GM12872 (cell line): ENCODE results near the gene HOXB2.

Experiments
- CTCF ChIP-seq: IDR thresholded peaks from 3 replicates; pipeline ENCODE4 v1.5.1; 2011; ENCODE audit warnings: low read depth, mild to moderate bottlenecking, low read length, moderate library complexity; ENCODE audit not compliant: insufficient read depth

HOXB2 gene

GRCh38 chr17:48510381-48510760 is 34.5 kb downstream of the HOXB2 start:
- TF ChIP-seq CTCF = no peak

GRCh38 chr17:48506246-48506645 is 38.7 kb downstream of the HOXB2 start:
- TF ChIP-seq CTCF = 0 out of 3 replicates have a peak, but pooled peaks have one; percentile 24

GRCh38 chr17:48505788-48506187 is 39.1 kb downstream of the HOXB2 start:
- no peak for TF ChIP-seq CTCF

GRCh38 chr17:48504953-48505352 is 40.0 kb downstream of the HOXB2 start:
- TF ChIP-seq CTCF = no peak

- no peak for TF ChIP-seq CTCF
Measured at GRCh38 chr17:48503747-48504146, 41.2 kb downstream of the HOXB2 start.

GRCh38 chr17:48502901-48503300 is 42.0 kb downstream of the HOXB2 start:
- no peak for TF ChIP-seq CTCF

- no peak for TF ChIP-seq CTCF
Measured at GRCh38 chr17:48502312-48502711, 42.6 kb downstream of the HOXB2 start.
